Neural cell (in vitro differentiated cells): Measurements from ENCODE around the gene TFB2M. TPM values are rescaled to one million over a fixed set of nuclear protein-coding genes. Genes with fewer than 3 reads are reported as not detected.

Source experiments
- H2AFZ ChIP-seq: fragments of 200-600, 300-800 bp; sonication (generic), shearing (Covaris generic); 2 replicates; pipeline ENCODE4 v1.6.0; 2014; ENCODE audit warnings: low read depth, mild to moderate bottlenecking, antibody characterized with exemption, low read length, moderate library complexity
- H3F3A ChIP-seq: fragments of 200-600 bp; shearing (Covaris generic); 2 replicates; pipeline ENCODE4 v1.6.1; 2016; ENCODE audit warnings: mild to moderate bottlenecking, moderate library complexity, mixed read lengths, antibody characterized with exemption, low read length; ENCODE audit not compliant: insufficient read depth, poor library complexity, severe bottlenecking
- H3K27ac ChIP-seq: fragments of 200-600, 300-800 bp; sonication (generic), shearing (Covaris generic); 2 replicates; pipeline ENCODE4 v1.5.1; 2014; ENCODE audit warnings: mild to moderate bottlenecking, low read length, moderate library complexity
- H3K27me3 ChIP-seq: fragments of 300-800, 200-600 bp; sonication (generic), shearing (Covaris generic); 2 replicates; pipeline ENCODE4 v1.6.0; 2014; ENCODE audit warnings: mild to moderate bottlenecking, low read depth, low read length, moderate library complexity; ENCODE audit not compliant: insufficient read depth
- H3K36me3 ChIP-seq: fragments of 300-800, 200-600 bp; sonication (generic), shearing (Covaris generic); 2 replicates; pipeline ENCODE4 v1.5.1; 2014; ENCODE audit warnings: mild to moderate bottlenecking, antibody characterized with exemption, low read length, moderate library complexity; ENCODE audit not compliant: insufficient read depth
- H3K4me2 ChIP-seq: fragments of 300-800, 200-600 bp; sonication (generic), shearing (Covaris generic); 2 replicates; pipeline ENCODE4 v1.6.0; 2014; ENCODE audit warnings: mild to moderate bottlenecking, low read length
- H3K4me3 ChIP-seq: fragments of 300-800, 200-600 bp; sonication (generic), shearing (Covaris generic); 2 replicates; pipeline ENCODE4 v1.5.1; 2014; ENCODE audit warnings: mild to moderate bottlenecking, low read length, moderate library complexity
- H3K79me2 ChIP-seq: fragments of 200-600 bp; shearing (Covaris generic); replicated peaks from 2 replicates; pipeline ENCODE4 v1.6.0; 2014; ENCODE audit warnings: mild to moderate bottlenecking, low read length, moderate library complexity; ENCODE audit not compliant: insufficient read depth
- H3K9ac ChIP-seq: fragments of 300-800, 200-600 bp; sonication (generic), shearing (Covaris generic); 2 replicates; pipeline ENCODE4 v1.6.1; 2016; ENCODE audit warnings: mild to moderate bottlenecking, low read length, mixed read lengths
- H3K9me2 ChIP-seq: fragments of 200-600 bp; shearing (Covaris generic); 2 replicates; pipeline ENCODE4 v1.6.1; 2016; ENCODE audit warnings: mild to moderate bottlenecking, low read length, mixed read lengths; ENCODE audit not compliant: insufficient read depth
- H3K9me3 ChIP-seq: fragments of 200-600, 300-800 bp; sonication (generic), shearing (Covaris generic); 2 replicates; pipeline ENCODE4 v1.6.1; 2016; ENCODE audit warnings: mild to moderate bottlenecking, mixed run types, low read length, moderate library complexity, mixed read lengths
- H4K20me1 ChIP-seq: fragments of 200-600 bp; shearing (Covaris generic); 2 replicates; pipeline ENCODE4 v1.6.1; 2016; ENCODE audit warnings: mild to moderate bottlenecking, mixed run types; ENCODE audit not compliant: insufficient read depth
- CTCF ChIP-seq: fragments of 450-650 bp; IDR thresholded peaks from 2 replicates; pipeline ENCODE4 v1.5.1; 2014; ENCODE audit warnings: antibody characterized with exemption, mild to moderate bottlenecking, moderate library complexity; ENCODE audit not compliant: poor library complexity, severe bottlenecking
- EP300 ChIP-seq: fragments of 450-650 bp; conservative IDR thresholded peaks from 2 replicates; pipeline ENCODE4 v1.6.1; 2014; ENCODE audit warnings: antibody characterized with exemption, mild to moderate bottlenecking, moderate library complexity; ENCODE audit not compliant: poor library complexity, severe bottlenecking
- EZH2 ChIP-seq: fragments of 200-600, 300-800 bp; shearing (Covaris generic), sonication (generic); IDR thresholded peaks from 2 replicates; pipeline ENCODE4 v1.6.1; 2014; ENCODE audit warnings: antibody characterized with exemption, low read length, borderline replicate concordance, mild to moderate bottlenecking; ENCODE audit not compliant: insufficient read depth, poor library complexity, severe bottlenecking
- MXI1 ChIP-seq: fragments of 450-650 bp; conservative IDR thresholded peaks from 2 replicates; pipeline ENCODE4 v1.6.1; 2014; ENCODE audit warnings: antibody characterized with exemption, mild to moderate bottlenecking; ENCODE audit not compliant: poor library complexity, severe bottlenecking
- POLR2AphosphoS5 ChIP-seq: IDR thresholded peaks from 2 replicates; pipeline ENCODE4 v1.6.1; 2012
- RAD21 ChIP-seq: fragments of 450-650 bp; conservative IDR thresholded peaks from 2 replicates; pipeline ENCODE4 v1.6.1; 2014; ENCODE audit warnings: antibody characterized with exemption, mild to moderate bottlenecking, moderate library complexity
- REST ChIP-seq: IDR thresholded peaks from 2 replicates; pipeline ENCODE4 v1.6.1; 2012; ENCODE audit warnings: borderline replicate concordance
- SMC3 ChIP-seq: fragments of 450-650 bp; conservative IDR thresholded peaks from 2 replicates; pipeline ENCODE4 v1.6.1; 2014; ENCODE audit warnings: antibody characterized with exemption, mild to moderate bottlenecking, moderate library complexity; ENCODE audit not compliant: poor library complexity
- TAF1 ChIP-seq: IDR thresholded peaks from 2 replicates; pipeline ENCODE4 v1.6.1; 2012; ENCODE audit warnings: low read depth
- polyA plus RNA-seq: library from polyadenylated mRNA; depleted of rRNA; stranded (reverse); fragments of >200 nt; gene quantifications from 2 replicates; pipeline ENCODE4 v1.2.3, GENCODE V29; 2014

The TFB2M gene
- polyA plus RNA-seq, 1 donor from 2014 or later = 19.2 TPM

GRCh38 chr1:246573491-246573890 lies 7.4 kb upstream of the TFB2M start:
- no peaks in the 10 kb centered on the region for H4K20me1 ChIP-seq
- no peaks in the 10 kb centered on the region for H3K9me3 ChIP-seq
- no peaks in the 10 kb centered on the region for H3F3A ChIP-seq
- no peak overlapping the region for H2AFZ ChIP-seq
- no peak for TF ChIP-seq MXI1
- no peak for TF ChIP-seq TAF1
- TF ChIP-seq EP300 = no peak
- no peak for TF ChIP-seq EZH2
- no peak for TF ChIP-seq REST
- no peak for TF ChIP-seq SMC3
- no peak for TF ChIP-seq POLR2AphosphoS5
- TF ChIP-seq RAD21 = no peak
- H3K4me2 ChIP-seq = no peak overlapping the region
- no peaks in the 10 kb centered on the region for H3K36me3 ChIP-seq
- no peak overlapping the region for H3K4me3 ChIP-seq
- no peaks in the 10 kb centered on the region for H3K9me2 ChIP-seq
- H3K27me3 ChIP-seq = no peaks in the 10 kb centered on the region
- H3K9ac ChIP-seq = no peak overlapping the region
- H3K27ac ChIP-seq = no peak overlapping the region
- H3K79me2 ChIP-seq = peaks cover 34% of the 10 kb centered on the region

GRCh38 chr1:246572785-246573184 lies 6.7 kb upstream of the TFB2M start:
- Histone ChIP-seq H3K4me3 (no peak overlapping the region), H3K9ac (no peak overlapping the region), H3K9me3 (no peaks in the 10 kb centered on the region), H3K79me2 (peaks cover 40% of the 10 kb centered on the region), H2AFZ (no peak overlapping the region), H3K27ac (no peak overlapping the region), H4K20me1 (no peaks in the 10 kb centered on the region), H3K4me2 (no peak overlapping the region), H3K27me3 (no peaks in the 10 kb centered on the region), H3F3A (no peaks in the 10 kb centered on the region), H3K36me3 (no peaks in the 10 kb centered on the region), H3K9me2 (no peaks in the 10 kb centered on the region)
- no peak for TF ChIP-seq EZH2
- TF ChIP-seq POLR2AphosphoS5 = no peak
- TF ChIP-seq RAD21 = no peak
- no peak for TF ChIP-seq CTCF
- TF ChIP-seq EP300 = no peak
- TF ChIP-seq TAF1 = no peak
- no peak for TF ChIP-seq MXI1
- no peak for TF ChIP-seq SMC3
- no peak for TF ChIP-seq REST
